ENCODE data around the gene TNFSF13.

TNFSF13 gene, protein sequence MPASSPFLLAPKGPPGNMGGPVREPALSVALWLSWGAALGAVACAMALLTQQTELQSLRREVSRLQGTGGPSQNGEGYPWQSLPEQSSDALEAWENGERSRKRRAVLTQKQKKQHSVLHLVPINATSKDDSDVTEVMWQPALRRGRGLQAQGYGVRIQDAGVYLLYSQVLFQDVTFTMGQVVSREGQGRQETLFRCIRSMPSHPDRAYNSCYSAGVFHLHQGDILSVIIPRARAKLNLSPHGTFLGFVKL

DNA sequence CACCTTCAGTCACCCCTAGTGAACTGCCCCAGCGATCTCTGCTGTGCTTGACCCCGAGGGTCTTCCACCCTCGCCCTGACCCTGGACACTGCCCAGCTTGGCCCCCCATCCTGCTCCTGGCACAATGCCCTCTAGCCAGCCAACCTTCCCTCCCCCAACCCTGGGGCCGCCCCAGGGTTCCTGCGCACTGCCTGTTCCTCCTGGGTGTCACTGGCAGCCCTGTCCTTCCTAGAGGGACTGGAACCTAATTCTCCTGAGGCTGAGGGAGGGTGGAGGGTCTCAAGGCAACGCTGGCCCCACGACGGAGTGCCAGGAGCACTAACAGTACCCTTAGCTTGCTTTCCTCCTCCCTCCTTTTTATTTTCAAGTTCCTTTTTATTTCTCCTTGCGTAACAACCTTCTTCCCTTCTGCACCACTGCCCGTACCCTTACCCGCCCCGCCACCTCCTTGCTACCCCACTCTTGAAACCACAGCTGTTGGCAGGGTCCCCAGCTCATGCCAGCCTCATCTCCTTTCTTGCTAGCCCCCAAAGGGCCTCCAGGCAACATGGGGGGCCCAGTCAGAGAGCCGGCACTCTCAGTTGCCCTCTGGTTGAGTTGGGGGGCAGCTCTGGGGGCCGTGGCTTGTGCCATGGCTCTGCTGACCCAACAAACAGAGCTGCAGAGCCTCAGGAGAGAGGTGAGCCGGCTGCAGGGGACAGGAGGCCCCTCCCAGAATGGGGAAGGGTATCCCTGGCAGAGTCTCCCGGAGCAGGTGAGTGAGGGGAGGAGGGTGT is at the start of gene TNFSF13:
Gene TNFSF13 (plus strand): TSS at position 207 of the 776 bp plus-strand sequence. CDS start 290 bp downstream, at position 497.
- H3K4me3 ChIP-seq (ENCODE audit: low read depth, low read length): no peak within 1 kb of the TSS
- TF ChIP-seq, protein P1, sequence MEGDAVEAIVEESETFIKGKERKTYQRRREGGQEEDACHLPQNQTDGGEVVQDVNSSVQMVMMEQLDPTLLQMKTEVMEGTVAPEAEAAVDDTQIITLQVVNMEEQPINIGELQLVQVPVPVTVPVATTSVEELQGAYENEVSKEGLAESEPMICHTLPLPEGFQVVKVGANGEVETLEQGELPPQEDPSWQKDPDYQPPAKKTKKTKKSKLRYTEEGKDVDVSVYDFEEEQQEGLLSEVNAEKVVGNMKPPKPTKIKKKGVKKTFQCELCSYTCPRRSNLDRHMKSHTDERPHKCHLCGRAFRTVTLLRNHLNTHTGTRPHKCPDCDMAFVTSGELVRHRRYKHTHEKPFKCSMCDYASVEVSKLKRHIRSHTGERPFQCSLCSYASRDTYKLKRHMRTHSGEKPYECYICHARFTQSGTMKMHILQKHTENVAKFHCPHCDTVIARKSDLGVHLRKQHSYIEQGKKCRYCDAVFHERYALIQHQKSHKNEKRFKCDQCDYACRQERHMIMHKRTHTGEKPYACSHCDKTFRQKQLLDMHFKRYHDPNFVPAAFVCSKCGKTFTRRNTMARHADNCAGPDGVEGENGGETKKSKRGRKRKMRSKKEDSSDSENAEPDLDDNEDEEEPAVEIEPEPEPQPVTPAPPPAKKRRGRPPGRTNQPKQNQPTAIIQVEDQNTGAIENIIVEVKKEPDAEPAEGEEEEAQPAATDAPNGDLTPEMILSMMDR (IDR thresholded peaks at IDR 0.05; ENCODE audit: low read depth, low read length): no peak

DNA sequence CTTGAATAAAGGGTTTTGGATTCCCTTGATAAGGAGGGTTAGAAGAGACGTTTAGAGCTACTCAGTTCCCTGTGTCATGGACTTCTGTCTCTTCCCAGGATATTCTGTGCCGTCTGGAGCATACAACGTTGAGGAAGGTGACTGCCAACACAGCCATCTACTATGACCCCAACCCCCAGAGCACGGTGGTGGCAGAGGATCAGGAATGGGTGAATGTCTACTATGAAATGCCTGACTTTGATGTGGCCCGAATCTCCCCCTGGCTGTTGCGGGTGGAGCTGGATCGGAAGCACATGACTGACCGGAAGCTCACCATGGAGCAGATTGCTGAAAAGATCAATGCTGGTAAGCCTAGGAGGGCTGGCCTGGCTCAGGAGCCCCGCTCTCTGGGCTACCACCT is 49.7 kb upstream of the TNFSF13 start:
- no peak overlapping the region for H3K4me3 ChIP-seq (ENCODE audit: low read depth, low read length)
- TF ChIP-seq, protein P1 (IDR thresholded peaks at IDR 0.05; ENCODE audit: low read depth, low read length): no peak

DNA sequence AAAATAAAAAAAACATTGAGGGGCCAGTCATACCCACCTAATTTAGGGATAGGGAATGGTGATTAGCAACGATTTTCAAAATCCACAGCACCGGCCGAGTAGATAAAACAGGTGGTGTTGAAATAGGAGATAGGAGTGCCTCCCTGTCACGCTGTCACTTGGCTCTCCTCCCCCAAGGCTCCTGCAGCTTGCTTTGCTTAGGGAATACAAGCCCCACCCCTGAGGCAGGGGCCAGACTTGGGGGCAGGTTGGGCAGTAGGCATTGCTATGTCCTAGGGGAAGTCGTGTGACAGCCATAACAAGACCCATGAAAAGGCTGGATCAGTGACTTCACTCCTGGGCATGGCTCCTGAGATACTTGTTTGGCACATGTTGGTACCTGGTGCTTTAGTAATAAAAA is 48.6 kb upstream of the TNFSF13 start:
- TF ChIP-seq, protein P1 (IDR thresholded peaks at IDR 0.05; ENCODE audit: low read depth, low read length): no peak
- H3K4me3 ChIP-seq (ENCODE audit: low read depth, low read length): no peak overlapping the region

DNA sequence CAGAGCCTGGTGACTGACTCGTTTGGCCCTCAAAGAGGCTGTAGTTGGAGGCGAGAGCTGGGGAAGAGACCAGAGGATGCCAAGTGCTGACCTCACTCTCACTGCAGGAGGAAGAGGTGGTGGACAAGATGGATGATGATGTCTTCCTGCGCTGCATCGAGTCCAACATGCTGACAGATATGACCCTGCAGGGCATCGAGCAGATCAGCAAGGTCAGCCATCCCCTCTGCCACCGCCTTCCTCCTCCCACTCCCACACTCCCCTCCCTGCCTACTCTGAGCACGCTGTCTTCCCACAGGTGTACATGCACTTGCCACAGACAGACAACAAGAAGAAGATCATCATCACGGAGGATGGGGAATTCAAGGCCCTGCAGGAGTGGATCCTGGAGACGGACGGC is 47.4 kb upstream of the TNFSF13 start:
- TF ChIP-seq, protein P1 (IDR thresholded peaks at IDR 0.05; ENCODE audit: low read depth, low read length): no peak
- H3K4me3 ChIP-seq (ENCODE audit: low read depth, low read length): no peak overlapping the region

DNA sequence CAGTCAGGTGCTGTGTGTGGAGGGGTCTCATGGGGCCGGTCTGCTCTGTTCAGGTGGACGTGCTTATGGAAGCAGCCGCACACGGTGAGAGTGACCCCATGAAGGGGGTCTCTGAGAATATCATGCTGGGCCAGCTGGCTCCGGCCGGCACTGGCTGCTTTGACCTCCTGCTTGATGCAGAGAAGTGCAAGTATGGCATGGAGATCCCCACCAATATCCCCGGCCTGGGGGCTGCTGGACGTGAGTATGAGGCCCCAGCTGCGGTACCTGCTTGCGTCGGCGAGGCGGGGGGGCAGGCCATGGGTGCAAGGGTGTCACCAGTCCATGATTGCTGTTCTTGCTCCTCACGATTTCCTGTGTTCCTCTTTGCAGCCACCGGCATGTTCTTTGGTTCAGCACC is 46.4 kb upstream of the TNFSF13 start:
- TF ChIP-seq, protein P1 (IDR thresholded peaks at IDR 0.05; ENCODE audit: low read depth, low read length): no peak
- no peak overlapping the region for H3K4me3 ChIP-seq (ENCODE audit: low read depth, low read length)

DNA sequence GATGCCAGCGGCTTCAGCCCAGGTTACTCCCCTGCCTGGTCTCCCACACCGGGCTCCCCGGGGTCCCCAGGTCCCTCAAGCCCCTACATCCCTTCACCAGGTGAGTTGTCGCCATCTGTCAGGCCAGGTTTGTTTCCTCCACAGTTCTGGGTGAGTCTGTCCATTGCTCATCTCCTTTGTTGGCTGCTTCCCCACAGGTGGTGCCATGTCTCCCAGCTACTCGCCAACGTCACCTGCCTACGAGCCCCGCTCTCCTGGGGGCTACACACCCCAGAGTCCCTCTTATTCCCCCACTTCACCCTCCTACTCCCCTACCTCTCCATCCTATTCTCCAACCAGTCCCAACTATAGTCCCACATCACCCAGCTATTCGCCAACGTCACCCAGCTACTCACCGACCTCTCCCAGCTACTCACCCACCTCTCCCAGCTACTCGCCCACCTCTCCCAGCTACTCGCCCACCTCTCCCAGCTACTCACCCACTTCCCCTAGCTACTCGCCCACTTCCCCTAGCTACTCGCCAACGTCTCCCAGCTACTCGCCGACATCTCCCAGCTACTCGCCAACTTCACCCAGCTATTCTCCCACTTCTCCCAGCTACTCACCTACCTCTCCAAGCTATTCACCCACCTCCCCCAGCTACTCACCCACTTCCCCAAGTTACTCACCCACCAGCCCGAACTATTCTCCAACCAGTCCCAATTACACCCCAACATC is 45.6 kb upstream of the TNFSF13 start:
- no peak overlapping the region for H3K4me3 ChIP-seq (ENCODE audit: low read depth, low read length)
- TF ChIP-seq, protein P1 (IDR thresholded peaks at IDR 0.05; ENCODE audit: low read depth, low read length): no peak
